Adrenal gland (tissue), 12 donors: ENCODE results near the gene MROH9. TPM values are rescaled to one million over a fixed set of nuclear protein-coding genes. Genes with fewer than 3 reads are reported as not detected.

ENCODE experiments used
- DNase-seq, 7 donors: peaks; one replicate each; pipeline ENCODE4 v3.0.0-alpha.2; 2019 to 2020
- H3K27ac ChIP-seq, 5 donors: fragments of 200-600 bp; sonication (generic) in 4 of 5; 1 replicate in 3 of 5; 2 replicates in 2 of 5; pipeline versions ENCODE4 v1.5.1 to v1.8.0; 2016 to 2020; ENCODE audit warnings: mild to moderate bottlenecking in 1 of 5
- H3K27me3 ChIP-seq: fragments of 200-600 bp; 2 replicates; pipeline ENCODE4 v1.8.0; 2021
- H3K36me3 ChIP-seq, 2 donors: fragments of 200-600 bp; replicated peaks in 1 of 2; 1 replicate in 1 of 2; 2 replicates in 1 of 2; pipeline versions ENCODE4 v1.5.1 to v1.8.0; 2018 to 2022
- H3K4me1 ChIP-seq, 2 donors: fragments of 200-600 bp; replicated peaks in 1 of 2; 1 replicate in 1 of 2; 2 replicates in 1 of 2; pipeline versions ENCODE4 v1.5.1 to v1.8.0; 2018 to 2021
- H3K4me3 ChIP-seq, 4 donors: fragments of 200-600 bp; sonication (generic) in 3 of 4; one replicate each; pipeline ENCODE4 v1.5.1; 2016 to 2018
- H3K9me3 ChIP-seq, 3 donors: fragments of 200-600 bp; sonication (generic) in 1 of 3; replicated peaks in 1 of 3; 1 replicate in 2 of 3; 2 replicates in 1 of 3; pipeline versions ENCODE4 v1.5.1 to v1.8.0; 2016 to 2021
- POLR2A ChIP-seq, 2 donors: fragments of 450-650 bp; IDR thresholded peaks; one replicate each; pipeline ENCODE4 v1.6.1; 2017; ENCODE audit warnings: antibody characterized with exemption in 2 of 2, mild to moderate bottlenecking in 2 of 2, moderate library complexity in 1 of 2
- WGBS, 4 donors: extraction: QIAGEN DNeasy Blood & Tissue Kit in 2 of 4; methylation state at CpG; one replicate each; pipeline versions ENCODE4 v1.1.5 to v1.1.7; 2013 to 2017; 5-methylcytosine and 5-hydroxymethylcytosine counted together
- intact Hi-C, 2 donors: fragments of 100-400 bp; cut with DNase I; formaldehyde crosslinking; loops; one replicate each; pipeline versions ENCODE4 v1.14.1 to v1.15.0; 2022 to 2023
- polyA plus RNA-seq, 3 donors: library from polyadenylated mRNA; stranded (reverse); fragments of 200-250 nt in 2 of 3; fragments of 350-450 nt in 1 of 3; fragmentation: Illumina TruSeq in 1 of 3; extraction: RNeasy Lipid Tissue Mini Kit (QIAGEN cat#74804) in 1 of 3; gene quantifications; one replicate each; pipeline ENCODE4 v1.2.3, GENCODE V29; 2013 to 2014
- total RNA-seq, 9 donors: library from RNA; depleted of rRNA in 4 of 9; stranded (reverse); fragments of >200 nt in 4 of 9; fragments of 120-200 nt in 1 of 9; fragmentation: NEBNext Ultra II Directional in 1 of 9; extraction: Animal tissue kit (Norgen Biotek cat#: 25700) in 1 of 9; gene quantifications; one replicate each; pipeline versions ENCODE4 v1.1.0 to v1.2.4, GENCODE V29; 2013 to 2023
- TF ChIP-seq, protein P1 (sequence below), 6 experiments: fragments of 450-650 bp in 4 of 6; fragments of 200-600 bp in 2 of 6; sonication (generic) in 1 of 6; IDR thresholded peaks; 1 replicate in 5 of 6; 2 replicates in 1 of 6; pipeline versions ENCODE4 v1.5.1 to v1.8.0; 2016 to 2021; ENCODE audit warnings: antibody characterized with exemption in 6 of 6, mild to moderate bottlenecking in 2 of 6, moderate library complexity in 1 of 6
- donor health status: healthy with polysubstance abuse.
- donor health status: Bipolar disorder and iron deficiency.
- donor health status: DM: yes; HTN: yes; CAD: no.
- donor health status: DM: no; HTN: no; CAD: no.
- donor health status: DM: no; HTN: no; CAD: no.
- donor health status: DM: yes; HTN: yes; CAD: no.

Gene MROH9
- total and polyA plus RNA-seq, 12 donors, result not detected

GRCh38 chr1:171107969-171108368 is 172.6 kb downstream of the MROH9 start:
- Histone ChIP-seq H3K27me3 (no peaks in the 10 kb centered on the region), H3K4me3 (no peak overlapping the region), H3K9me3 (no peaks in the 10 kb centered on the region), H3K4me1 (peaks cover 0 to 5% of the 10 kb centered on the region in 2 donors), H3K27ac (no peak overlapping the region), H3K36me3 (no peaks in the 10 kb centered on the region)
- no peak for DNase-seq
- intact Hi-C loops, result no loop called here
- WGBS, 4 donors, result 82 to 89% (median 87%) methylated on average over 8 of the region's 8 CpGs
- TF ChIP-seq POLR2A (IDR thresholded peaks at IDR 0.05), result no peak
- TF ChIP-seq, protein P1, sequence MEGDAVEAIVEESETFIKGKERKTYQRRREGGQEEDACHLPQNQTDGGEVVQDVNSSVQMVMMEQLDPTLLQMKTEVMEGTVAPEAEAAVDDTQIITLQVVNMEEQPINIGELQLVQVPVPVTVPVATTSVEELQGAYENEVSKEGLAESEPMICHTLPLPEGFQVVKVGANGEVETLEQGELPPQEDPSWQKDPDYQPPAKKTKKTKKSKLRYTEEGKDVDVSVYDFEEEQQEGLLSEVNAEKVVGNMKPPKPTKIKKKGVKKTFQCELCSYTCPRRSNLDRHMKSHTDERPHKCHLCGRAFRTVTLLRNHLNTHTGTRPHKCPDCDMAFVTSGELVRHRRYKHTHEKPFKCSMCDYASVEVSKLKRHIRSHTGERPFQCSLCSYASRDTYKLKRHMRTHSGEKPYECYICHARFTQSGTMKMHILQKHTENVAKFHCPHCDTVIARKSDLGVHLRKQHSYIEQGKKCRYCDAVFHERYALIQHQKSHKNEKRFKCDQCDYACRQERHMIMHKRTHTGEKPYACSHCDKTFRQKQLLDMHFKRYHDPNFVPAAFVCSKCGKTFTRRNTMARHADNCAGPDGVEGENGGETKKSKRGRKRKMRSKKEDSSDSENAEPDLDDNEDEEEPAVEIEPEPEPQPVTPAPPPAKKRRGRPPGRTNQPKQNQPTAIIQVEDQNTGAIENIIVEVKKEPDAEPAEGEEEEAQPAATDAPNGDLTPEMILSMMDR (IDR thresholded peaks at IDR 0.05), result no peak

- 81 to 85% (median 82%) methylated on average over 7 of the region's 7 CpGs for WGBS, 4 donors
- no peak for TF ChIP-seq POLR2A (IDR thresholded peaks at IDR 0.05)
- TF ChIP-seq, protein P1 (IDR thresholded peaks at IDR 0.05), result no peak
- Histone ChIP-seq H3K36me3 (no peaks in the 10 kb centered on the region), H3K27me3 (no peaks in the 10 kb centered on the region), H3K4me3 (no peak overlapping the region), H3K9me3 (no peaks in the 10 kb centered on the region), H3K4me1 (peaks cover 0 to 5% of the 10 kb centered on the region in 2 donors), H3K27ac (peak overlapping the region in 1 of 5 donors; percentile 14)
- no peak for DNase-seq
- intact Hi-C loops, result no loop called here
Measured at GRCh38 chr1:171109966-171110365, 174.6 kb downstream of the MROH9 start.

DNA sequence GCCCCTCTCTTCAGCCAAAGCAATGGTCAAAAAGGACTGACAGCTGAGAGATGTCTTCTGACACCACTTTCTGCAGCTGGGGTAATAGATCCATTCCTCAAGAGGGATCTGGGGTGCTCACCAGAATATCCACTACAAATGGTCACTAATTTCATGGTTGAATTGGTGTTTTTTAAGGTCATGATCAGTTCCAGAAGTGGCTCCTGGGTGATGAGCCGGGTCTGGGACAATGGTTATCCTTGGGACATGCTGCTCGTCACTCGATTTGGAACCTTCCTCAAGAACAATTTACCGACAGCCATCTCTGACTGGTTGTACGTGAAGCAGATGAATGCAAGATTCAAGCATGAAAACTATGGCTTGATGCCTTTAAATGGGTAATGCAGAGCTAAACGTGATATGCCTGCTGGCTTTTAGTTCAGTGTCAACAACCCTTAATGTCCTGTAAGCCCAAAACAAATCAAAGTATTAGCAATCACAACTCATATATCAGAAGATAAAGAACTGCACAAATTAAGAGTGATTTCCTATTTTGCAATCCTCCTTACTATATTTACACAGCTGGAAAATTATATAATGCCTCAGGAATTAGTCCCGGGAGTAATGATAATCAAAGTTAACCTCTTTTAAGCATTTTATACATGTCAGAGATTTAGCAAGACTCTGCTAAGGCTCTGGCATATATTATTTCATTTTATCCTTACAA is 175.4 kb downstream of the MROH9 start:
- no peaks in the 10 kb centered on the region for H3K27me3 ChIP-seq
- peak overlapping the region in 1 of 5 donors; percentile 63 for H3K27ac ChIP-seq
- H3K9me3 ChIP-seq, result no peaks in the 10 kb centered on the region
- no peak overlapping the region for H3K4me3 ChIP-seq
- TF ChIP-seq POLR2A (IDR thresholded peaks at IDR 0.05), result no peak
- TF ChIP-seq, protein P1 (IDR thresholded peaks at IDR 0.05), result no peak
- DNase-seq, result no peak
- H3K4me1 ChIP-seq, result peaks cover 0 to 5% of the 10 kb centered on the region in 2 donors
- WGBS, 4 donors, result 58 to 71% (median 61%) methylated on average over 7 of the region's 7 CpGs
- intact Hi-C loops, result no loop called here
- H3K36me3 ChIP-seq, result no peaks in the 10 kb centered on the region

DNA sequence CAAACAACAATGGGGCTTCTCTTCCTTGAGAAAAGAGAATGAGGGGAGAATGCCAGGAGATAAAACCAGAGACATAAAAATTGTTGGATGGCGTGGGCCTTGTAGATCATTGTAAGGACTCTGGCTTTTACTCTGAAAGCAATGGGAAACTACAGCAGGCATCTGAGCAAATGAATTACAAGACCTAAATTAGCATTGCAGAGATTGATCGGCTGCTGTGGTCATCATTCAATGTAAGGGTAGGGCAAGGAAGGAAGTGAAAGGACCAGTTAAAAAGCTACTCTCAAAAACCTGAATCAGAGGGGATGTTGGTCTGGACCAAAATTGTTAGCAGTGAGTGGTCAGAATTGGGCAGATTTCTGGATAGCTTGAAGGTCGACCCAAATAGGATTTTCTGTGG is 176.8 kb downstream of the MROH9 start:
- peaks cover 0 to 5% of the 10 kb centered on the region in 2 donors for H3K4me1 ChIP-seq
- WGBS, 4 donors, result 62 to 76% (median 73%) methylated on average over 3 of the region's 3 CpGs
- no peak overlapping the region for H3K4me3 ChIP-seq
- TF ChIP-seq POLR2A (IDR thresholded peaks at IDR 0.05), result no peak
- no peaks in the 10 kb centered on the region for H3K9me3 ChIP-seq
- H3K27me3 ChIP-seq, result no peaks in the 10 kb centered on the region
- H3K36me3 ChIP-seq, result no peaks in the 10 kb centered on the region
- no peak for DNase-seq
- intact Hi-C loops, result no loop called here
- peak overlapping the region in 1 of 5 donors; percentile 63 for H3K27ac ChIP-seq

- intact Hi-C loops, result no loop called here
- Histone ChIP-seq H3K9me3 (no peaks in the 10 kb centered on the region), H3K27me3 (no peaks in the 10 kb centered on the region), H3K4me1 (peaks cover 0 to 5% of the 10 kb centered on the region in 2 donors), H3K36me3 (no peaks in the 10 kb centered on the region), H3K27ac (no peak overlapping the region), H3K4me3 (no peak overlapping the region)
- TF ChIP-seq, protein P1 (IDR thresholded peaks at IDR 0.05), result no peak
- no peak for TF ChIP-seq POLR2A (IDR thresholded peaks at IDR 0.05)
- WGBS, 4 donors, result 55 to 62% (median 59%) methylated on average over 3 of the region's 3 CpGs
- no peak for DNase-seq
Measured at GRCh38 chr1:171113382-171113781, 178.0 kb downstream of the MROH9 start.
